Activated CD8-positive, alpha-beta memory T cell treated with anti-CD3 and anti-CD28 coated beads, Interleukin-2, amount 50 U/mL, for 1 hour (primary cell): ENCODE results near the gene SLC2A6.

Experiments
- DNase-seq: peaks from one replicate; pipeline ENCODE4 v3.0.0-alpha.2; 2020; ENCODE audit errors: extremely low read depth

Gene SLC2A6

GRCh38 chr9:133440874-133441273 lies 38.0 kb downstream of the SLC2A6 start:
- no peak for DNase-seq

- DNase-seq, result no peak
Measured at GRCh38 chr9:133439337-133439736, 39.6 kb downstream of the SLC2A6 start.

GRCh38 chr9:133437753-133438531 lies 41.0 kb downstream of the SLC2A6 start:
- no peak for DNase-seq

- no peak for DNase-seq
Measured at GRCh38 chr9:133436681-133437080, 42.2 kb downstream of the SLC2A6 start.

GRCh38 chr9:133433351-133433843 lies 45.5 kb downstream of the SLC2A6 start:
- DNase-seq, result no peak

- DNase-seq, result no peak
Measured at GRCh38 chr9:133430244-133430643, 48.7 kb downstream of the SLC2A6 start.

GRCh38 chr9:133429641-133430161 lies 49.2 kb downstream of the SLC2A6 start:
- DNase-seq, result no peak

GRCh38 chr9:133429214-133429613 lies 49.7 kb downstream of the SLC2A6 start:
- no peak for DNase-seq

GRCh38 chr9:133428617-133429101 lies 50.2 kb downstream of the SLC2A6 start:
- no peak for DNase-seq

- no peak for DNase-seq
Measured at GRCh38 chr9:133427658-133428348, 51.1 kb downstream of the SLC2A6 start.

GRCh38 chr9:133426011-133426410 lies 52.9 kb downstream of the SLC2A6 start:
- no peak for DNase-seq

GRCh38 chr9:133425049-133425632 lies 53.8 kb downstream of the SLC2A6 start:
- no peak for DNase-seq

GRCh38 chr9:133424187-133424586 lies 54.7 kb downstream of the SLC2A6 start:
- DNase-seq, result no peak

- DNase-seq, result no peak
Measured at GRCh38 chr9:133423216-133423615, 55.7 kb downstream of the SLC2A6 start.

GRCh38 chr9:133421615-133422542 lies 57.0 kb downstream of the SLC2A6 start, which contains the start of gene ADAMTS13:
Gene ADAMTS13, plus strand, starts transcription at chr9:133422367. Its CDS starts 77 bp downstream, at chr9:133422444.
- no peak for DNase-seq
